ENCODE measurements around the gene AATK. TPM values are rescaled to one million over a fixed set of nuclear protein-coding genes. Genes with fewer than 3 reads are reported as not detected.

The AATK gene
- total RNA-seq, 1 donor from 2014 or later = 0.42 TPM

DNA sequence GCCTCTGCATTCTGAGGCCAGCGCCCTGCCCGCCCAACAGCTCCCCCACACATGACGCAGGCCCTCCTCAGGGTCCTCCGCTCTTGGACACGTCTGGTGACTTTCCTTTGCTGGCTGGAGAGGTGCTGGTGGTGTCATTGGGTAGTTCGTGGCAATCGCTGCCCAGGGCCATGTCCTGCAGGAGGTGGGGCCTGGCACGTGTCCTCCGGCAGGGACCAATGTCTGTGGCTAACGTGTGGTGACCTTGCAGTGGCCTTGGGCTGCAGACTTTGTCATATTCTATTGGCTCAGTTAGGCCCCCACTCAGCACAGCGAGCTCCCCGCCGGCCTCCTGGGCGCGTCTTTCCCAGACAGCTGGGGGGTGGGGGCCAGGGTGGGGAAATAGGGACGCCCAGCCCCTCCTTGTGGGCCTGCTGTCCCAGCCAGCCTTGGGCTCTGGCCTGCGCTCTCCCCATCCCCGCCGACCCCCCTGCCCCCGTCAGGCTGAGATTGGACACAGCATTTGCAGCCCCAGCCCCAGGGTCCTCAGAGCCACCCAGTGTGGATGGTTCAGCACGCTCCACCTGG, 52.8 kb downstream of the AATK start:
- ATAC-seq (ENCODE audit: low read depth) (no peak), DNase-seq (no peak)
- Mint-ChIP-seq H3K27me3 (no peaks in the 10 kb centered on the region), H3K36me3 (ENCODE audit: low read depth) (no peaks in the 10 kb centered on the region), H3K4me3 (no peak overlapping the region), H3K9me3 (no peaks in the 10 kb centered on the region), H3K4me1 (no peaks in the 10 kb centered on the region), H3K27ac (no peak overlapping the region)
- ChIA-PET POLR2A (no interaction called here), CTCF (no interaction called here)
- TF ChIP-seq, protein P1, sequence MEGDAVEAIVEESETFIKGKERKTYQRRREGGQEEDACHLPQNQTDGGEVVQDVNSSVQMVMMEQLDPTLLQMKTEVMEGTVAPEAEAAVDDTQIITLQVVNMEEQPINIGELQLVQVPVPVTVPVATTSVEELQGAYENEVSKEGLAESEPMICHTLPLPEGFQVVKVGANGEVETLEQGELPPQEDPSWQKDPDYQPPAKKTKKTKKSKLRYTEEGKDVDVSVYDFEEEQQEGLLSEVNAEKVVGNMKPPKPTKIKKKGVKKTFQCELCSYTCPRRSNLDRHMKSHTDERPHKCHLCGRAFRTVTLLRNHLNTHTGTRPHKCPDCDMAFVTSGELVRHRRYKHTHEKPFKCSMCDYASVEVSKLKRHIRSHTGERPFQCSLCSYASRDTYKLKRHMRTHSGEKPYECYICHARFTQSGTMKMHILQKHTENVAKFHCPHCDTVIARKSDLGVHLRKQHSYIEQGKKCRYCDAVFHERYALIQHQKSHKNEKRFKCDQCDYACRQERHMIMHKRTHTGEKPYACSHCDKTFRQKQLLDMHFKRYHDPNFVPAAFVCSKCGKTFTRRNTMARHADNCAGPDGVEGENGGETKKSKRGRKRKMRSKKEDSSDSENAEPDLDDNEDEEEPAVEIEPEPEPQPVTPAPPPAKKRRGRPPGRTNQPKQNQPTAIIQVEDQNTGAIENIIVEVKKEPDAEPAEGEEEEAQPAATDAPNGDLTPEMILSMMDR (IDR thresholded peaks at IDR 0.05) = no peak
- intact Hi-C loops (cut with micrococcal nuclease) = no loop called here

DNA sequence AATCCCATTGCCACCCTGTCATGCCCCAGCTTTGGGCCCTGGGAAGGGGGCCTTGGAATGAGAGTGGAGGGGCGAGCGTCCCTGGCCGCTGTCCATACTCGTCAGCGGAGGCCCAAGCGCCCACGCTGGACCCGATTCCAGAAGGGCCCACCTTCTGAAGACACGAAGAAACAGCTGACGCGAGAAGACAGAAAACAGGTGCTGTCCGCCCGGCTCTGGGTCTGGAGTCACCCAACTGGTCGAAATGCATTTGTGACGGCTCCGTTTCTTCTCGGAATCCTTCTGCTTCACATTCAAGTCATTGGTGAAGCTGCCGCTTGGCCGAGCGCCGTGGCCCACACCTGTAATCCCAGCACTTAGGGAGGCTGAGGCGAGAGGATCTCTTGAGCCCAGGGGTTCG, 53.6 kb downstream of the AATK start:
- no peak overlapping the region for H3K4me3 Mint-ChIP-seq
- H3K4me1 Mint-ChIP-seq = no peaks in the 10 kb centered on the region
- no peaks in the 10 kb centered on the region for H3K27me3 Mint-ChIP-seq
- POLR2A ChIA-PET = interaction anchor here (0.5 kb wide), 1 partner anchor 107 kb away, joined by 5 read pairs; no protein-coding TSS in a partner anchor
- intact Hi-C loops (cut with micrococcal nuclease) = no loop called here
- no peak overlapping the region for H3K27ac Mint-ChIP-seq
- CTCF ChIA-PET = no interaction called here
- H3K36me3 Mint-ChIP-seq (ENCODE audit: low read depth) = no peaks in the 10 kb centered on the region
- ATAC-seq (ENCODE audit: low read depth) (no peak), DNase-seq (no peak)
- TF ChIP-seq, protein P1 (IDR thresholded peaks at IDR 0.05) = no peak
- H3K9me3 Mint-ChIP-seq = no peaks in the 10 kb centered on the region

DNA sequence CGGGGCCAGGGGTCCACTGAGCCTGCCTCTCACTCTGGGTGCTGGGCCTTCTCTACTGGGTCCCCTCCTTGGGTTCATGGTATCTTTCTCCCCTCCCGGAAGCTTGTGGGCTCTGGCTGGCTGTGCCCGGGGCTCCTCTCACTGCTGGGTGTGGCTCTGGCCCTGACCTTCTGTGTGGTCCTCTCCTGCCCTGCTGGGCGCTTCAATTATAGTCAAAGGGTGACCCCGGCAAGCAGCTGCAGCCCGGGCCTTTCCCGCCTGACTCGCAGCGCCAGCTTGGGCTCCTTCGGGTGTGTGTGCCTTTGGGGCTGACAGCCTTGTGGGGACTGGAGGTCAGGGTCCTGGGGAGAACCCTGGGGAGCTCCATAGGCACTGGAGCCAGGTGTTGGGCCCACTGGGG, 55.0 kb downstream of the AATK start:
- ChIA-PET CTCF (no interaction called here), POLR2A (no interaction called here)
- no peak overlapping the region for H3K4me3 Mint-ChIP-seq
- intact Hi-C loops (cut with micrococcal nuclease) = no loop called here
- TF ChIP-seq, protein P1 (IDR thresholded peaks at IDR 0.05) = no peak
- DNase-seq (no peak), ATAC-seq (ENCODE audit: low read depth) (no peak)
- no peaks in the 10 kb centered on the region for H3K4me1 Mint-ChIP-seq
- H3K27me3 Mint-ChIP-seq = no peaks in the 10 kb centered on the region
- no peak overlapping the region for H3K27ac Mint-ChIP-seq
- no peaks in the 10 kb centered on the region for H3K9me3 Mint-ChIP-seq
- no peaks in the 10 kb centered on the region for H3K36me3 Mint-ChIP-seq (ENCODE audit: low read depth)

DNA sequence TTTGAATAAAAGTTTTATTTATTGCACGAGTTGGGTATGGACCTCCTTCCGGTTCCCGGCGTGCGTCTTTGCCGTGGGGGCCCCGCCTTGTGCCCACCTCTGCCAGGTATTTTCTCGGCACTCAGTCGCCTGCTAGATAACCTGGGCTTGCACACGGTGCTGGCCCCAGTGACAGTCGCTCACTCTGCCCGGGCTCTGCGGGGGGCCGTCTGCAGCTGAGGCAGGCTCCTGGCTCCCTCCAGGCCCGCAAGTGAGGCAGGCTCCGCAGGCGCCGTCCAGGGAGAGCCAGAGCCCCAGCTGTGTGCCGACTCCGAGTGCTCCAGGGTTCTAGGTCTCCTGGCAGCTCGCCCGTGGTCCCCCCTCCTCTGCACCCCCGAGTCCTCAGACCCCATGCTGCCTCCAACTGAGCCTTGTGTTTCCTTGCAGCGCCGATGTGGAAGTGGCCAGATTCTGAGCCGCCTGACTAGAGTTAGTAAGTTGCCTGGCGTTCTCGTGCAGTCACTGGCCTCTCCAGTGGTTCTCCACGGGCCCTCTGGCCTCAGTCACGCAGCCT, 55.5 kb downstream of the AATK start:
- H3K27me3 Mint-ChIP-seq = no peaks in the 10 kb centered on the region
- no peak for DNase-seq
- no peaks in the 10 kb centered on the region for H3K9me3 Mint-ChIP-seq
- H3K36me3 Mint-ChIP-seq (ENCODE audit: low read depth) = no peaks in the 10 kb centered on the region
- ChIA-PET POLR2A (no interaction called here), CTCF (no interaction called here)
- H3K4me1 Mint-ChIP-seq = no peaks in the 10 kb centered on the region
- intact Hi-C loops (cut with micrococcal nuclease) = no loop called here
- no peak for ATAC-seq (ENCODE audit: low read depth)
- H3K27ac Mint-ChIP-seq = no peak overlapping the region
- H3K4me3 Mint-ChIP-seq = no peak overlapping the region
- TF ChIP-seq, protein P1 (IDR thresholded peaks at IDR 0.05) = no peak

DNA sequence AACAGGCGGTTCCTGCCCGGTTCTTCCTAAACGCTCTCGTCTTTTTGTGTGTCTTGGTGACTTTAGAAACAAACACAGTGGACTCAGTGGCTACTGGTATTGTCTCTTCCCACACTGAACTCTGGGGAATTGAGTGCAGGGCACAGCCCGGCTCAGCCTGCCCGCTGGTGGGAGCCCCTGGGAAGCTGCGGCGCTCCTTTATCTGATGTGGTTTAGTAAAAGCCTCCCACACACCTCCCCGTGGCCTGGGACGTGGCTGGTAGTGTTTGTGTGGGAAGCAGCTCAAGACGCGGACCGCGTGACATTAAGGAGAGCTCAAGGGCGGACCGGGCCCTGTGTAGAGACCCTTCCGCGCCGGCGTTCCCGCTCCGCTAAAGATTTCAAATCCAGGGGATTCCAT, 56.1 kb downstream of the AATK start:
- Mint-ChIP-seq H3K36me3 (ENCODE audit: low read depth) (no peaks in the 10 kb centered on the region), H3K27me3 (no peaks in the 10 kb centered on the region), H3K27ac (no peak overlapping the region), H3K9me3 (no peaks in the 10 kb centered on the region), H3K4me3 (no peak overlapping the region), H3K4me1 (no peaks in the 10 kb centered on the region)
- CTCF ChIA-PET = no interaction called here
- intact Hi-C loops (cut with micrococcal nuclease) = no loop called here
- POLR2A ChIA-PET = no interaction called here
- ATAC-seq (ENCODE audit: low read depth) (no peak), DNase-seq (no peak)
- TF ChIP-seq, protein P1 (IDR thresholded peaks at IDR 0.05) = no peak
